GM12875 (cell line): ENCODE data around the gene FRMD8.
"Not testable (repeated sequence)": the region's sequence is repeated elsewhere in the genome, so short reads cannot be mapped to it uniquely, and the experiment has no call there.

Experiments
- H3K4me3 ChIP-seq: one replicate; pipeline ENCODE4 v1.5.1; 2011; ENCODE audit warnings: low read depth, low read length, control low read depth
- CTCF ChIP-seq: IDR thresholded peaks from 2 replicates; pipeline ENCODE4 v1.5.1; 2011; ENCODE audit warnings: low read depth, mild to moderate bottlenecking, control low read depth, inconsistent platforms, low read length, moderate library complexity, borderline replicate concordance; ENCODE audit not compliant: insufficient read depth

The FRMD8 gene

GRCh38 chr11:65448418-65449105, 62.1 kb downstream of the FRMD8 start:
- no peak for TF ChIP-seq CTCF
- H3K4me3 ChIP-seq, result no peak overlapping the region

GRCh38 chr11:65451301-65451700, 64.9 kb downstream of the FRMD8 start:
- not testable (repeated sequence) for H3K4me3 ChIP-seq

GRCh38 chr11:65452259-65452658, 65.8 kb downstream of the FRMD8 start:
- H3K4me3 ChIP-seq, result not testable (repeated sequence)

GRCh38 chr11:65452806-65453490, 66.5 kb downstream of the FRMD8 start:
- no peak overlapping the region for H3K4me3 ChIP-seq
- no peak for TF ChIP-seq CTCF

- peak overlapping the region; percentile 63 for H3K4me3 ChIP-seq
- no peak for TF ChIP-seq CTCF
These were observed 67.9 kb downstream of the FRMD8 start for GRCh38 chr11:65454311-65454695.

- H3K4me3 ChIP-seq, result peak overlapping the region; percentile 63
- no peak for TF ChIP-seq CTCF
These were observed 68.4 kb downstream of the FRMD8 start for GRCh38 chr11:65454696-65455456.

GRCh38 chr11:65456418-65456817, 70.0 kb downstream of the FRMD8 start:
- no peak overlapping the region for H3K4me3 ChIP-seq
- TF ChIP-seq CTCF, result no peak

- TF ChIP-seq CTCF, result no peak
- H3K4me3 ChIP-seq, result no peak overlapping the region
These were observed 73.1 kb downstream of the FRMD8 start for GRCh38 chr11:65459552-65459951.
